ENCODE results near the gene AADAC.
"Not testable (repeated sequence)": the region's sequence is repeated elsewhere in the genome, so short reads cannot be mapped to it uniquely, and the experiment has no call there.

DNA sequence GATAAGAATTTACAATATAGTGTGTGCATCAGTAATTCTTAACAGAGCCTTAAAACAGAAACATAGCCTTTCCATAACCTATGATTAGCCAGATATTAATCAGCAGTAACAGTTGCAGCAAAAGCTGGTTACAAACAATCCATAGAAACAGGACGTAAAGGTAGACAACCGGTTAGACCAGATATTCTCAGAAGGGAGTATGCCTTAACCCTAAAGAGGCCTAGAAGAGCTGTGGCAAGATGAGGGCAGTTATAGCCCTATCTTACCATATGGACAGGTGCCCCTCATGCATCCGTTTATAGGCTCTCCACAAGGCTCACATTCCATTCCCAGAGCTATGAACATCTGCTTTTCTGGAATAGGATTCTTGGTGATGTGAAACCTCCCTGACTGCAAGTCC lies 5.0 kb upstream of the AADAC start:
- TF ChIP-seq EZH2 (IDR thresholded peaks at IDR 0.05; ENCODE audit: borderline replicate concordance); EZH2phosphoT487 (IDR thresholded peaks at IDR 0.05; ENCODE audit: low read depth, severe bottlenecking, unreplicated experiment): not testable (repeated sequence)
- TF ChIP-seq, protein P1, sequence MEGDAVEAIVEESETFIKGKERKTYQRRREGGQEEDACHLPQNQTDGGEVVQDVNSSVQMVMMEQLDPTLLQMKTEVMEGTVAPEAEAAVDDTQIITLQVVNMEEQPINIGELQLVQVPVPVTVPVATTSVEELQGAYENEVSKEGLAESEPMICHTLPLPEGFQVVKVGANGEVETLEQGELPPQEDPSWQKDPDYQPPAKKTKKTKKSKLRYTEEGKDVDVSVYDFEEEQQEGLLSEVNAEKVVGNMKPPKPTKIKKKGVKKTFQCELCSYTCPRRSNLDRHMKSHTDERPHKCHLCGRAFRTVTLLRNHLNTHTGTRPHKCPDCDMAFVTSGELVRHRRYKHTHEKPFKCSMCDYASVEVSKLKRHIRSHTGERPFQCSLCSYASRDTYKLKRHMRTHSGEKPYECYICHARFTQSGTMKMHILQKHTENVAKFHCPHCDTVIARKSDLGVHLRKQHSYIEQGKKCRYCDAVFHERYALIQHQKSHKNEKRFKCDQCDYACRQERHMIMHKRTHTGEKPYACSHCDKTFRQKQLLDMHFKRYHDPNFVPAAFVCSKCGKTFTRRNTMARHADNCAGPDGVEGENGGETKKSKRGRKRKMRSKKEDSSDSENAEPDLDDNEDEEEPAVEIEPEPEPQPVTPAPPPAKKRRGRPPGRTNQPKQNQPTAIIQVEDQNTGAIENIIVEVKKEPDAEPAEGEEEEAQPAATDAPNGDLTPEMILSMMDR (IDR thresholded peaks at IDR 0.05; ENCODE audit: poor library complexity): not testable (repeated sequence)
